Measurements from ENCODE around the gene KCNC1. TPM values are rescaled to one million over a fixed set of nuclear protein-coding genes. Genes with fewer than 3 reads are reported as not detected.

KCNC1 gene
- total and polyA plus RNA-seq, 9 of the 15 experiments (the other 6 are each of a cell fraction or from before 2014, with no cell fraction given): 0.05 to 0.08 TPM; not detected in 7

- intact Hi-C loops (cut with micrococcal nuclease) (no loop called here), in situ Hi-C loops (cut with MboI) (loop anchor here (10.0 kb wide), 1 partner anchor 116 kb away; no protein-coding TSS in a partner anchor)
- H3K4me1 ChIP-seq (replicated peaks in 1 of 2; ENCODE audit: control insufficient read depth in 2 of 2, insufficient read depth in 2 of 2, low read length in 2 of 2): peaks cover 0 to 10% of the 10 kb centered on the region in 2 experiments; a peak in 2 of 5 replicates
- H3K4me2 ChIP-seq (ENCODE audit: insufficient read depth, low read length): no peak overlapping the region
- DNase-seq (ENCODE audit: extremely low read depth in 1 of 4, low spot score in 3 of 4) (no peak), FAIRE-seq (no peak), ATAC-seq (no peak)
- H2AFZ ChIP-seq (ENCODE audit: low read depth, low read length): no peak overlapping the region
- H3K27me3 ChIP-seq (ENCODE audit: control insufficient read depth in 2 of 2, insufficient read depth in 2 of 2, low read length in 2 of 2): peaks cover 0 to 30% of the 10 kb centered on the region in 2 experiments; a peak in 2 of 5 replicates
- no peak overlapping the region for H3K4me3 ChIP-seq
- H3K9ac ChIP-seq (ENCODE audit: insufficient read depth in 1 of 2, low read depth in 2 of 2, low read length in 2 of 2): no peak overlapping the region
- H3K9me3 ChIP-seq (replicated peaks; ENCODE audit: control insufficient read depth, insufficient read depth, low read depth, low read length): no peaks in the 10 kb centered on the region
- no peaks in the 10 kb centered on the region for H3K9me1 ChIP-seq (ENCODE audit: control insufficient read depth, insufficient read depth, low read length)
- WGBS (ENCODE audit: insufficient coverage, low coverage, missing lambda C conversion rate): 36% methylated on average over 23 of the region's 24 CpGs
- ChIA-PET CTCF (ENCODE audit: low intra/inter-chr PET ratio) (no interaction called here), POLR2A (no interaction called here)
- no peaks in the 10 kb centered on the region; the same call in 1 of the 2 replicates for H4K20me1 ChIP-seq (replicated peaks; ENCODE audit: control insufficient read depth, insufficient read depth, low read length)
- H3K79me2 ChIP-seq (ENCODE audit: control insufficient read depth, insufficient read depth, low read length): no peaks in the 10 kb centered on the region
- no peak overlapping the region for H3K27ac ChIP-seq (ENCODE audit: extremely low read depth, low read depth, low read length)
- no TSS peak for BruUV-seq (replicated peaks)
- no peaks in the 10 kb centered on the region for H3K36me3 ChIP-seq (ENCODE audit: control insufficient read depth, insufficient read depth, low read length)
- TF ChIP-seq, protein P1, sequence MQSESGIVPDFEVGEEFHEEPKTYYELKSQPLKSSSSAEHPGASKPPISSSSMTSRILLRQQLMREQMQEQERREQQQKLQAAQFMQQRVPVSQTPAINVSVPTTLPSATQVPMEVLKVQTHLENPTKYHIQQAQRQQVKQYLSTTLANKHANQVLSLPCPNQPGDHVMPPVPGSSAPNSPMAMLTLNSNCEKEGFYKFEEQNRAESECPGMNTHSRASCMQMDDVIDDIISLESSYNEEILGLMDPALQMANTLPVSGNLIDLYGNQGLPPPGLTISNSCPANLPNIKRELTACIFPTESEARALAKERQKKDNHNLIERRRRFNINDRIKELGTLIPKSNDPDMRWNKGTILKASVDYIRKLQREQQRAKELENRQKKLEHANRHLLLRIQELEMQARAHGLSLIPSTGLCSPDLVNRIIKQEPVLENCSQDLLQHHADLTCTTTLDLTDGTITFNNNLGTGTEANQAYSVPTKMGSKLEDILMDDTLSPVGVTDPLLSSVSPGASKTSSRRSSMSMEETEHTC (IDR thresholded peaks at IDR 0.05): no peak
- no peak for TF ChIP-seq RAD21 (CRISPR knock-in tag; conservative IDR thresholded peaks at IDR 0.05 in 1 of 2, IDR thresholded peaks at IDR 0.05 in 1 of 2)
Measured at GRCh38 chr11:17720796-17721171, 13.8 kb upstream of the KCNC1 start.

All from K562 (cell line).